Measurements from ENCODE around the gene A1CF.

GRCh38 chr10:50857579-50857978 is 27.8 kb downstream of the A1CF start:
- TF ChIP-seq, protein P1, sequence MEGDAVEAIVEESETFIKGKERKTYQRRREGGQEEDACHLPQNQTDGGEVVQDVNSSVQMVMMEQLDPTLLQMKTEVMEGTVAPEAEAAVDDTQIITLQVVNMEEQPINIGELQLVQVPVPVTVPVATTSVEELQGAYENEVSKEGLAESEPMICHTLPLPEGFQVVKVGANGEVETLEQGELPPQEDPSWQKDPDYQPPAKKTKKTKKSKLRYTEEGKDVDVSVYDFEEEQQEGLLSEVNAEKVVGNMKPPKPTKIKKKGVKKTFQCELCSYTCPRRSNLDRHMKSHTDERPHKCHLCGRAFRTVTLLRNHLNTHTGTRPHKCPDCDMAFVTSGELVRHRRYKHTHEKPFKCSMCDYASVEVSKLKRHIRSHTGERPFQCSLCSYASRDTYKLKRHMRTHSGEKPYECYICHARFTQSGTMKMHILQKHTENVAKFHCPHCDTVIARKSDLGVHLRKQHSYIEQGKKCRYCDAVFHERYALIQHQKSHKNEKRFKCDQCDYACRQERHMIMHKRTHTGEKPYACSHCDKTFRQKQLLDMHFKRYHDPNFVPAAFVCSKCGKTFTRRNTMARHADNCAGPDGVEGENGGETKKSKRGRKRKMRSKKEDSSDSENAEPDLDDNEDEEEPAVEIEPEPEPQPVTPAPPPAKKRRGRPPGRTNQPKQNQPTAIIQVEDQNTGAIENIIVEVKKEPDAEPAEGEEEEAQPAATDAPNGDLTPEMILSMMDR (IDR thresholded peaks at IDR 0.05; ENCODE audit: control extremely low read depth in 1 of 3, insufficient read depth in 1 of 3, low read depth in 1 of 3, low read length in 3 of 3), result no peak
- TF ChIP-seq TBP (IDR thresholded peaks at IDR 0.05; ENCODE audit: low read depth, low read length), result no peak
- TF ChIP-seq RAD21 (IDR thresholded peaks at IDR 0.05 in 1 of 2, conservative IDR thresholded peaks at IDR 0.05 in 1 of 2; ENCODE audit: low read depth in 2 of 2, low read length in 2 of 2), result no peak
- TF ChIP-seq ZNF274 (IDR thresholded peaks at IDR 0.05; ENCODE audit: borderline replicate concordance, extremely low read depth, low read length), result no peak
- TF ChIP-seq RFX5 (IDR thresholded peaks at IDR 0.05; ENCODE audit: borderline replicate concordance, low read depth, low read length), result no peak
- no peak for TF ChIP-seq POLR2AphosphoS5 (IDR thresholded peaks at IDR 0.05; ENCODE audit: low read depth, low read length)
- TF ChIP-seq FOSL1 (IDR thresholded peaks at IDR 0.05; ENCODE audit: insufficient read depth, low read depth, low read length), result no peak
- no peak for TF ChIP-seq EZH2 (IDR thresholded peaks at IDR 0.05; ENCODE audit: low read depth, low read length, severe bottlenecking)
- TF ChIP-seq, protein P2, sequence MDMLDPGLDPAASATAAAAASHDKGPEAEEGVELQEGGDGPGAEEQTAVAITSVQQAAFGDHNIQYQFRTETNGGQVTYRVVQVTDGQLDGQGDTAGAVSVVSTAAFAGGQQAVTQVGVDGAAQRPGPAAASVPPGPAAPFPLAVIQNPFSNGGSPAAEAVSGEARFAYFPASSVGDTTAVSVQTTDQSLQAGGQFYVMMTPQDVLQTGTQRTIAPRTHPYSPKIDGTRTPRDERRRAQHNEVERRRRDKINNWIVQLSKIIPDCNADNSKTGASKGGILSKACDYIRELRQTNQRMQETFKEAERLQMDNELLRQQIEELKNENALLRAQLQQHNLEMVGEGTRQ (IDR thresholded peaks at IDR 0.05; ENCODE audit: low read length), result no peak
